Kidney (tissue), 14 donors: ENCODE measurements around the gene PRKN. TPM values are rescaled to one million over a fixed set of nuclear protein-coding genes. Genes with fewer than 3 reads are reported as not detected.

ENCODE experiments used
- DNase-seq, 5 donors: peaks; one replicate each; pipeline ENCODE4 v3.0.0-alpha.2; 2013 to 2020
- FAIRE-seq: peaks from 2 replicates; lab custom pipeline; 2012; peaks lifted over from hg19 to GRCh38; lab: Jason Lieb, UNC
- H3K27ac ChIP-seq, 2 donors: one replicate each; pipeline ENCODE4 v1.7.0; 2013; ENCODE audit warnings: low read depth in 2 of 2, low read length in 2 of 2, inconsistent platforms in 1 of 2
- H3K27me3 ChIP-seq: one replicate; pipeline ENCODE4 v1.7.1; 2013; ENCODE audit warnings: low read length, inconsistent platforms; ENCODE audit not compliant: control insufficient read depth, insufficient read depth
- H3K36me3 ChIP-seq, 3 donors: one replicate each; pipeline versions ENCODE4 v1.7.0 to v1.7.1; 2013; ENCODE audit warnings: low read length in 3 of 3, control low read depth in 1 of 3, inconsistent platforms in 1 of 3; ENCODE audit not compliant: insufficient read depth in 3 of 3, control insufficient read depth in 2 of 3
- H3K4me1 ChIP-seq, 3 donors: one replicate each; pipeline versions ENCODE4 v1.7.0 to v1.7.1; 2013; ENCODE audit warnings: low read length in 3 of 3, inconsistent platforms in 1 of 3, low read depth in 1 of 3; ENCODE audit not compliant: control insufficient read depth in 2 of 3, insufficient read depth in 2 of 3
- H3K4me3 ChIP-seq, 3 donors: one replicate each; pipeline versions ENCODE4 v1.7.0 to v1.8.1; 2013; ENCODE audit warnings: low read length in 3 of 3, control low read depth in 1 of 3, inconsistent platforms in 1 of 3
- H3K9ac ChIP-seq, 3 donors: one replicate each; pipeline versions ENCODE4 v1.7.0 to v1.7.1; 2013; ENCODE audit warnings: low read length in 3 of 3, control low read depth in 1 of 3, inconsistent platforms in 1 of 3
- H3K9me3 ChIP-seq, 3 donors: one replicate each; pipeline versions ENCODE4 v1.7.0 to v1.7.1; 2013; ENCODE audit warnings: low read length in 3 of 3, control low read depth in 1 of 3, inconsistent platforms in 1 of 3; ENCODE audit not compliant: control insufficient read depth in 2 of 3, insufficient read depth in 1 of 3
- CTCF ChIP-seq: IDR thresholded peaks from 3 replicates; pipeline ENCODE4 v1.5.1; 2012; ENCODE audit warnings: mild to moderate bottlenecking, moderate library complexity, borderline replicate concordance; ENCODE audit not compliant: insufficient read depth; ENCODE audit errors: extremely low read depth
- intact Hi-C: fragments of 100-400 bp; cut with DNase I; formaldehyde crosslinking; loops from one replicate; pipeline ENCODE4 v1.11.1; 2022
- polyA plus RNA-seq: library from polyadenylated mRNA; stranded (reverse); fragments of 350-450 nt; fragmentation: Illumina TruSeq; extraction: RNeasy Lipid Tissue Mini Kit (QIAGEN cat#74804); gene quantifications from one replicate; pipeline ENCODE4 v1.2.3, GENCODE V29; 2014; ENCODE audit warnings: low read depth, low replicate concordance; ENCODE audit not compliant: insufficient read depth
- total RNA-seq: library from RNA; stranded (reverse); fragmentation: NEBNext Ultra II Directional; extraction: Animal tissue kit (Norgen Biotek cat#: 25700); gene quantifications from one replicate; pipeline ENCODE4 v1.2.1, GENCODE V29; 2021
- donor health status: control.
- donor health status: control.
- donor health status: control.
- donor health status: control.
- donor health status: control.
- donor health status: DM: yes; HTN: yes; CAD: no.
- donor health status: Normal renal cell carcinoma (clear cell type).

PRKN gene
- total and polyA plus RNA-seq, 2 donors from 2014 or later = 8.6 to 10.4 TPM

- Histone ChIP-seq H3K4me1 (no peaks in the 10 kb centered on the region), H3K27ac (no peak overlapping the region), H3K9me3 (no peaks in the 10 kb centered on the region), H3K4me3 (no peak overlapping the region), H3K27me3 (no peaks in the 10 kb centered on the region), H3K9ac (no peak overlapping the region), H3K36me3 (no peaks in the 10 kb centered on the region)
- FAIRE-seq (no peak), DNase-seq (no peak)
- no peak for TF ChIP-seq CTCF
- intact Hi-C loops = no loop called here
Observed at GRCh38 chr6:162092816-162093502, 634.6 kb downstream of the PRKN start.

- Histone ChIP-seq H3K4me3 (no peak overlapping the region), H3K36me3 (no peaks in the 10 kb centered on the region), H3K27me3 (no peaks in the 10 kb centered on the region), H3K27ac (no peak overlapping the region), H3K4me1 (no peaks in the 10 kb centered on the region), H3K9me3 (no peaks in the 10 kb centered on the region), H3K9ac (no peak overlapping the region)
- no peak for FAIRE-seq
- no peak for DNase-seq
- TF ChIP-seq CTCF = no peak
- intact Hi-C loops = no loop called here
Observed at GRCh38 chr6:162090734-162091133, 636.8 kb downstream of the PRKN start.

- DNase-seq (no peak), FAIRE-seq (no peak)
- no peaks in the 10 kb centered on the region for H3K4me1 ChIP-seq
- intact Hi-C loops = no loop called here
- no peak for TF ChIP-seq CTCF
- H3K27me3 ChIP-seq = no peaks in the 10 kb centered on the region
- no peaks in the 10 kb centered on the region for H3K36me3 ChIP-seq
- no peak overlapping the region for H3K9ac ChIP-seq
- no peaks in the 10 kb centered on the region for H3K9me3 ChIP-seq
- H3K27ac ChIP-seq = no peak overlapping the region
- H3K4me3 ChIP-seq = no peak overlapping the region
Observed at GRCh38 chr6:162088091-162088490, 639.5 kb downstream of the PRKN start.

- TF ChIP-seq CTCF = no peak
- no peaks in the 10 kb centered on the region for H3K9me3 ChIP-seq
- no peaks in the 10 kb centered on the region for H3K36me3 ChIP-seq
- no peak overlapping the region for H3K27ac ChIP-seq
- no peak for DNase-seq
- H3K9ac ChIP-seq = no peak overlapping the region
- no peaks in the 10 kb centered on the region for H3K27me3 ChIP-seq
- no peak for FAIRE-seq
- H3K4me1 ChIP-seq = no peaks in the 10 kb centered on the region
- no peak overlapping the region for H3K4me3 ChIP-seq
- intact Hi-C loops = no loop called here
Observed at GRCh38 chr6:162085561-162085960, 642.0 kb downstream of the PRKN start.
